Measurements from ENCODE around the gene SRM. TPM values are rescaled to one million over a fixed set of nuclear protein-coding genes. Genes with fewer than 3 reads are reported as not detected.
A peak's percentile ranks its signal among the peaks of the same experiment; 100 is the strongest.

The SRM gene
- total RNA-seq, 4 donors from 2014 or later = 24.4 to 38.8 (median 31.6) TPM

DNA sequence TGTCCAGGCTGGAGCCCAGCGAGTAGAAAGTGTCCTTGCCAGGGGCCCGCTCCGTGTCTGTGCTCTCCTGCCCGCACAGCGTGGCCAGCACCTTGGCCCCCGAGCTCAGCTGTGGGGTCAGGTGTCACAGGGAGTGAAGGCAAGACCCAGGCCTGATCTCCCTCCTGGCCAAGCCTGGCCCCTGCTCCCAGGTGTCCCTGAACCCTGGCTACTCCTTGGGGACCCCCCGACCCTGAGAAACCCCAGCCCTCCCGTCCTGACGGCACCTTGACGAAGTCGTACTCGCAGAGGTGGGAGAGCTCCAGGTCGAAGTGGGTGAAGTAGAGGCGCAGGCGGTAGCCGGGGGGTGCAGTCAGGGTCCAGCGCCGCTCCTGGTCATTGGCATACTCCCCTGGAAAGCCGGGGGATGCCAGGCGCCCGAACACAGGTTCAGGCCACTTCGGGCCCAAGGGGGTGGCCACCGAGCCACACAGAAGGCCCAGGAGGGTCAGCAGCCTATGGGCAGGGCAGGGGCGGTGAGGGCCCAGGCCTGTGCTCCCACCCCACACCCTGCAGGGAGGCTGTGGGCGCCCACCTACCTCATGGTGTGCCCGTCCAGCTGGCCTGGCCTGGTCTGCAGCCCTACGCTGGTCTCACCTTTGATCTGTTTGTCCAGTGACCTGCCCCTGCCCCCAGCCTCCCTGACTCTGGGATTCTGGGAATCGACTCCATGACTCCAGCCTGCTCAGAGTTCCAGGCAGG, 13.0 kb downstream of the SRM start, which contains the start of gene MASP2:
Gene MASP2 (minus strand): TSS at position 615 of the 741 bp plus-strand sequence. CDS start 32 bp downstream, at position 583.
- peak in 1 of 2 donors; percentile 70 for DNase-seq (ENCODE audit: low spot score in 2 of 2)
- TF ChIP-seq POLR2A (IDR thresholded peaks at IDR 0.05) = no peak
- TF ChIP-seq, protein P1, sequence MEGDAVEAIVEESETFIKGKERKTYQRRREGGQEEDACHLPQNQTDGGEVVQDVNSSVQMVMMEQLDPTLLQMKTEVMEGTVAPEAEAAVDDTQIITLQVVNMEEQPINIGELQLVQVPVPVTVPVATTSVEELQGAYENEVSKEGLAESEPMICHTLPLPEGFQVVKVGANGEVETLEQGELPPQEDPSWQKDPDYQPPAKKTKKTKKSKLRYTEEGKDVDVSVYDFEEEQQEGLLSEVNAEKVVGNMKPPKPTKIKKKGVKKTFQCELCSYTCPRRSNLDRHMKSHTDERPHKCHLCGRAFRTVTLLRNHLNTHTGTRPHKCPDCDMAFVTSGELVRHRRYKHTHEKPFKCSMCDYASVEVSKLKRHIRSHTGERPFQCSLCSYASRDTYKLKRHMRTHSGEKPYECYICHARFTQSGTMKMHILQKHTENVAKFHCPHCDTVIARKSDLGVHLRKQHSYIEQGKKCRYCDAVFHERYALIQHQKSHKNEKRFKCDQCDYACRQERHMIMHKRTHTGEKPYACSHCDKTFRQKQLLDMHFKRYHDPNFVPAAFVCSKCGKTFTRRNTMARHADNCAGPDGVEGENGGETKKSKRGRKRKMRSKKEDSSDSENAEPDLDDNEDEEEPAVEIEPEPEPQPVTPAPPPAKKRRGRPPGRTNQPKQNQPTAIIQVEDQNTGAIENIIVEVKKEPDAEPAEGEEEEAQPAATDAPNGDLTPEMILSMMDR (IDR thresholded peaks at IDR 0.05) = no peak
- intact Hi-C loops (cut with DNase I; ENCODE audit: low total_unique reads) = no loop called here
- H3K4me3 ChIP-seq (ENCODE audit: low read depth, poor library complexity, severe bottlenecking) = no peak within 1 kb of the TSS
- 89 to 94% methylated on average over 26 to 27 of the region's 28 CpGs for WGBS, 2 donors

DNA sequence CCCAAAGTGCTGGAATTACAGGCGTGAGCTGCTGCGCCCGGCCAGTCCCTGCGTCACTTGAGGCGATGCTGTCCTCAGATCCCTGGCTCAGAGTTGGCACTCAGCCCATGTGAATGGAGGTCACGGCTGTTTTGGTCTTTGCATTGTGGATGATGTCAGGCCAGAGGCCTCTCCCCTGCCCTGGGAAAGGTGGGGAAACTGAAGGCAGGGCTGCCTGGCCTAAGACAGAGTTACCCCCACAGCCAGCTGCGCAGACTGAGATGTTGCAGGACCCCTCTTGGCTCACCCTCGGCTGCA, 13.6 kb downstream of the SRM start:
- intact Hi-C loops (cut with DNase I; ENCODE audit: low total_unique reads) = no loop called here
- no peak overlapping the region for H3K4me3 ChIP-seq (ENCODE audit: low read depth, poor library complexity, severe bottlenecking)
- TF ChIP-seq POLR2A (IDR thresholded peaks at IDR 0.05) = no peak
- TF ChIP-seq, protein P1 (IDR thresholded peaks at IDR 0.05) = no peak
- 87 to 90% methylated on average over 8 of the region's 8 CpGs for WGBS, 2 donors
- peak in 1 of 2 donors; percentile 75 for DNase-seq (ENCODE audit: low spot score in 2 of 2)

DNA sequence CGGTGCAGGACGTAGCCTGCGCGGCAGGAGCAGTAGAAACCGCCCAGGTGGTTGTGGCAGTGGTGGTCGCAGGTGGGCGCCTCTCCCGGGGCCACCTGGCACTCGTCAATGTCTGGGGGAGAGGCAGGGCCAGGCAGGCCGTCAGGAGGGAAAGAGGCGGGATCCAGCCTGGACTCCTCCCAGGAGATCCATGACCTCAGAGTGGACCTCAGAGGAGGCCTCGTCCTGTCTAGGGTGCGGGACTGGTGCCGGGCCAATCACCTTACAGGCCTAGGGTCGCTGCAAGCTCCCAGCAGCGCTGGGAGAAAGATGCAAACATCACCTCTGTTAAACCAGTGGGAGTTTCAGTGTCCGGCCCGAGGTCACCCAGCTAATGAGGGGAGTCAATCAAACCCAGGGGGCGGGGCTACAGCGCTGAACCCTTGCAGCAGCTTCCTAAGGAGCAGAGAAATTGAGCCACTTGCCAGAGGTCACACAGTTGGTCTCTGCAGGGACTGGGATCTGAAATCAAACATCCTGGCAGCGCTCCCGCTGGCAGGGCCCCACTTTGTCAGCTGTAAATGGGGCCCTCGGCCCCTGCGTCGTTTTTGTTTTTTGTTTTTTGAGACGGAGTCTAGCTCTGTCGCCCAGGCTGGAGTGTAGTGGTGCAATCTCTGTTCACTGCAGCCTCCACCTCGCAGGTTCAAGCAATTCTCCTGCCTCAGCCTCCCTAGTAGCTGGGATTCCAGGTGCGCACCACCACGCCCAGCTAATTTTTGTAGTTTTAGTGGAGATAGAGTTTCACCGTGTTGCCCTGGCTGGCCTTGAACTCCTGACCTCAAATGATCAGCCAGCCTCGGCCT, 14.2 kb downstream of the SRM start:
- DNase-seq (ENCODE audit: low spot score in 2 of 2) = peak in 1 of 2 donors; percentile 70
- no peak for TF ChIP-seq POLR2A (IDR thresholded peaks at IDR 0.05)
- TF ChIP-seq, protein P1 (IDR thresholded peaks at IDR 0.05) = no peak

DNA sequence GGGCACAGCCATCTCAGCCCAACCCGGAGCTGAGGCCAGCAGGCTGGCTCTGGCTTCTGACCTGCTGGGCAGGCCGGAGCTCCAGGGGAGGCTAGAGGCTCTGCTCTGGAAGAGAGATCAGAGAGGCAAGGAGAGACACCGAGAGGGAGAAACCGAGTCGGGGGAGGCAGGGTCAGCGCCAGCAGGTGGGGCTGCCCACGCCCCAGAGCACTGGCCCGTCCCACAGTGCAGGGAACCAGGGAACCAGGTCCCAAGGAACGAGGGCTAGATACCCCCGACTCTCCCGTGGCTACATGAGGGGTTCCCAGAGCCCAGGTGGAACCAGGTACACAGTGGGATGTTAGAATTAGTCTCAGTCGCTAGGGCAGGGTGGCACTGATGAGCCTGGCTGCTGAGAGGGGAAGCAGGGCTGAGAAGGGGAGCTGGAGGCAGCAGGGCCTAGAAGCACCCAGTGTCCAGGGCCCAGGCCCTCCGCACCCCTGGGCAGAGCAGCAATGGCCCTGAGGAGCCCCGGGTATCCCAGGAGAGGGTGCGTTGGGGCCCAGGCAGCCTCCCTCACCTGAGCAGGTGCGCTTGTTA, 14.9 kb downstream of the SRM start:
- peak in 1 of 2 donors; percentile 81 for DNase-seq (ENCODE audit: low spot score in 2 of 2)
- no peak overlapping the region for H3K4me3 ChIP-seq (ENCODE audit: low read depth, poor library complexity, severe bottlenecking)
- intact Hi-C loops (cut with DNase I; ENCODE audit: low total_unique reads) = no loop called here
- TF ChIP-seq, protein P1 (IDR thresholded peaks at IDR 0.05) = no peak
- no peak for TF ChIP-seq POLR2A (IDR thresholded peaks at IDR 0.05)
- 75 to 79% methylated on average over 12 to 16 of the region's 16 CpGs for WGBS, 2 donors

More for the DNA sequence above, 14.2 kb downstream of the SRM start:
- WGBS, 2 donors = 61 to 66% methylated on average over 20 to 30 of the region's 32 CpGs
- H3K4me3 ChIP-seq (ENCODE audit: low read depth, poor library complexity, severe bottlenecking) = no peak overlapping the region
- intact Hi-C loops (cut with DNase I; ENCODE audit: low total_unique reads) = no loop called here

DNA sequence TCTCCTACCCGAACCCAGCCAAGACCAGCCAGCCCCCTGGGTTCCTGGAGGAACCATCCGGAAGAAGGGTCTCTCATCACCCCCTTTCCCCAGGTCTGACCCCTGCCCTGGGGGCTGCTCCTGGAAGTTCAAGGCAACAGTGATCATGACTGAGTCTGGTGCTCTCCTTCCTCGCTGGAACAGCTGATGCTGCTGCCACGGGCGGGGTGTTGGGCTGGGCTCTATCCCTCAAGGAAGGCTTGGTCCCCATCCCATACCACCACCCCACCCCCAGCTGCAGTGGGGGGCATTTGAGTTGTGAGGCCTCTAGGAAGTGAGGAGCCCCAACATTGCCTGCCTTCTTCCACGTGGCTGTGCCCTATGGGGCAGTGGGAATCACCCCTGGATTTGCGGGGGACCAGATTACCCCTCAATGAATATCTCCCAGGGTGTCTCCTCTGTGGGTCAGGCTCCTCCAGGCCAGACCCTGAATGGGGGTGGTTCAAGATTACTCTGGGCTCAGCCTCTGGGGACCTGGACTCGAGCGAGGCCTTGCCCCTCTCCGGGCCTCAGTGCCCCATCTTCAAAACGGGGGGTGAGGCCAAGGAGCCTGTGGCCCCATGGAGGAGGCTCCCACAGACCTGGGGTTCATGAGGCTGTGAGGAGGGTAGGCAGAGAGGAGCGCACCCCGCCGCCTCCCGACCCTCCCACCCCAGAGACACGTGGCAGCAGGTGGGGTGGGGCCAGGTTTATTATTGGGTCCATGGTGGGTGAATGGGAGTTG, 15.6 kb downstream of the SRM start:
- intact Hi-C loops (cut with DNase I; ENCODE audit: low total_unique reads) = no loop called here
- WGBS, 2 donors = 73 to 75% methylated on average over 9 to 16 of the region's 16 CpGs
- TF ChIP-seq, protein P1 (IDR thresholded peaks at IDR 0.05) = no peak
- TF ChIP-seq POLR2A (IDR thresholded peaks at IDR 0.05) = no peak

More for the DNA sequence above, 15.6 kb downstream of the SRM start:
- no peak overlapping the region for H3K4me3 ChIP-seq (ENCODE audit: low read depth, poor library complexity, severe bottlenecking)
- peak in 1 of 2 donors; percentile 63 for DNase-seq (ENCODE audit: low spot score in 2 of 2)
